WTC11 (cell line): ENCODE measurements around the gene ST6GAL1. TPM values are rescaled to one million over a fixed set of nuclear protein-coding genes. Genes with fewer than 3 reads are reported as not detected.

ENCODE experiments used
- ATAC-seq: fragments of 200-7000 bp; cut with Tn5 transposase; 2 replicates; pipeline ENCODE4 v1.10.0; 2021; ENCODE audit warnings: mild to moderate bottlenecking, moderate library complexity
- CTCF ChIA-PET: fragments of 300-600 bp; sonication (Branson Sonifier 250); formaldehyde crosslinking; loops from one replicate; lab custom pipeline; 2021; ENCODE audit warnings: antibody characterized with exemption; lab: Charles Lee
- POLR2A ChIA-PET: fragments of 350-600 bp; sonication (Branson Sonifier 250); formaldehyde crosslinking; loops from one replicate; lab custom pipeline; 2021; ENCODE audit warnings: antibody characterized with exemption; lab: Charles Lee
- DNase-seq: peaks from one replicate; pipeline ENCODE4 v3.0.0; 2021; ENCODE audit warnings: low spot score
- H3K27ac Mint-ChIP-seq: 2 replicates; pipeline ENCODE4 v1.8.0; 2021; ENCODE audit warnings: mixed read lengths
- H3K27me3 Mint-ChIP-seq: 2 replicates; pipeline ENCODE4 v1.8.0; 2021; ENCODE audit warnings: low read depth, mild to moderate bottlenecking, moderate library complexity, mixed read lengths
- H3K36me3 Mint-ChIP-seq: 2 replicates; pipeline ENCODE4 v1.8.0; 2021; ENCODE audit warnings: mixed read lengths
- H3K4me1 Mint-ChIP-seq: 2 replicates; pipeline ENCODE4 v1.8.0; 2022; ENCODE audit warnings: mixed read lengths
- H3K4me3 Mint-ChIP-seq: 2 replicates; pipeline ENCODE4 v1.8.0; 2021; ENCODE audit warnings: mild to moderate bottlenecking, moderate library complexity, mixed read lengths
- H3K9me3 Mint-ChIP-seq: 2 replicates; pipeline ENCODE4 v1.8.0; 2021; ENCODE audit warnings: mixed read lengths
- CBFB ChIP-seq: sonication (generic); formaldehyde crosslinking; IDR thresholded peaks from 2 replicates; pipeline ENCODE4 v1.8.1; 2022; ENCODE audit warnings: mild to moderate bottlenecking, low read depth, missing genetic modification reagents
- ETV6 ChIP-seq: sonication (generic); formaldehyde crosslinking; IDR thresholded peaks from 2 replicates; pipeline ENCODE4 v1.8.1; 2022; ENCODE audit warnings: mild to moderate bottlenecking, missing genetic modification reagents
- GTF2I ChIP-seq: fragments of 250-450 bp; sonication (Bioruptor Pico); conservative IDR thresholded peaks from 2 replicates; pipeline ENCODE4 v1.4.0; 2021; ENCODE audit warnings: mild to moderate bottlenecking
- RORB ChIP-seq: fragments of 250-450 bp; sonication (Bioruptor Pico); IDR thresholded peaks from 2 replicates; pipeline ENCODE4 v1.9.0; 2021; ENCODE audit warnings: mild to moderate bottlenecking
- TEAD1 ChIP-seq: sonication (generic); formaldehyde crosslinking; IDR thresholded peaks from 2 replicates; pipeline ENCODE4 v1.8.0; 2022; ENCODE audit warnings: mild to moderate bottlenecking, missing genetic modification reagents
- TEAD4 ChIP-seq: sonication (generic); formaldehyde crosslinking; IDR thresholded peaks from 2 replicates; pipeline ENCODE4 v1.8.0; 2022; ENCODE audit warnings: mild to moderate bottlenecking, missing genetic modification reagents
- ZBTB21 ChIP-seq: sonication (generic); formaldehyde crosslinking; IDR thresholded peaks from 2 replicates; pipeline ENCODE4 v1.8.1; 2023; ENCODE audit warnings: mild to moderate bottlenecking, missing genetic modification reagents, borderline replicate concordance
- ZNF219 ChIP-seq: sonication (generic); formaldehyde crosslinking; IDR thresholded peaks from 2 replicates; pipeline ENCODE4 v1.8.0; 2023; ENCODE audit warnings: missing genetic modification reagents, mild to moderate bottlenecking, borderline replicate concordance
- ZNF232 ChIP-seq: sonication (generic); formaldehyde crosslinking; IDR thresholded peaks from 2 replicates; pipeline ENCODE4 v1.8.0; 2022; ENCODE audit warnings: mild to moderate bottlenecking, missing genetic modification reagents
- ZNF671 ChIP-seq: fragments of 250-450 bp; sonication (Bioruptor Pico); IDR thresholded peaks from 2 replicates; pipeline ENCODE4 v1.8.0; 2021; ENCODE audit warnings: mild to moderate bottlenecking
- total RNA-seq: library from RNA; stranded (reverse); gene quantifications from 3 replicates; pipeline ENCODE4 v1.2.3, GENCODE V29; 2021
- TF ChIP-seq, protein P1 (sequence below): fragments of 250-450 bp; sonication (Bioruptor Pico); IDR thresholded peaks from 2 replicates; pipeline ENCODE4 v1.9.0; 2021; ENCODE audit warnings: moderate library complexity, mild to moderate bottlenecking, inconsistent platforms, borderline replicate concordance
- TF ChIP-seq, protein P2 (sequence below): sonication (generic); formaldehyde crosslinking; IDR thresholded peaks from 2 replicates; pipeline ENCODE4 v1.8.0; 2023; ENCODE audit warnings: mild to moderate bottlenecking, missing genetic modification reagents
- TF ChIP-seq, protein P3 (sequence below): sonication (generic); formaldehyde crosslinking; IDR thresholded peaks from 2 replicates; pipeline ENCODE4 v1.8.1; 2022; ENCODE audit warnings: low read depth, missing genetic modification reagents, borderline replicate concordance
- TF ChIP-seq, protein P4 (sequence below): fragments of 250-450 bp; sonication (Bioruptor Pico); IDR thresholded peaks from 2 replicates; pipeline ENCODE4 v1.9.0; 2021; ENCODE audit warnings: mild to moderate bottlenecking
- TF ChIP-seq, protein P5 (sequence below): sonication (generic); formaldehyde crosslinking; IDR thresholded peaks from 2 replicates; pipeline ENCODE4 v1.8.1; 2022; ENCODE audit warnings: missing genetic modification reagents, borderline replicate concordance
- TF ChIP-seq, protein P6 (sequence below): sonication (generic); formaldehyde crosslinking; IDR thresholded peaks from 2 replicates; pipeline ENCODE4 v1.8.1; 2023; ENCODE audit warnings: mild to moderate bottlenecking, missing genetic modification reagents, moderate library complexity
- TF ChIP-seq, protein P7 (sequence below): sonication (generic); formaldehyde crosslinking; IDR thresholded peaks from 2 replicates; pipeline ENCODE4 v1.8.1; 2022; ENCODE audit warnings: low read depth, mild to moderate bottlenecking, moderate library complexity, missing genetic modification reagents, borderline replicate concordance
- TF ChIP-seq, protein P8 (sequence below): sonication (generic); formaldehyde crosslinking; IDR thresholded peaks from 2 replicates; pipeline ENCODE4 v1.8.1; 2023; ENCODE audit warnings: mild to moderate bottlenecking, missing genetic modification reagents
- TF ChIP-seq, protein P9 (sequence below): sonication (generic); formaldehyde crosslinking; conservative IDR thresholded peaks from 2 replicates; pipeline ENCODE4 v1.8.1; 2023; ENCODE audit warnings: mild to moderate bottlenecking, low read depth, missing genetic modification reagents, moderate library complexity

ST6GAL1 gene
- total RNA-seq, 1 experiment from 2014 or later, result 87.5 TPM

DNA sequence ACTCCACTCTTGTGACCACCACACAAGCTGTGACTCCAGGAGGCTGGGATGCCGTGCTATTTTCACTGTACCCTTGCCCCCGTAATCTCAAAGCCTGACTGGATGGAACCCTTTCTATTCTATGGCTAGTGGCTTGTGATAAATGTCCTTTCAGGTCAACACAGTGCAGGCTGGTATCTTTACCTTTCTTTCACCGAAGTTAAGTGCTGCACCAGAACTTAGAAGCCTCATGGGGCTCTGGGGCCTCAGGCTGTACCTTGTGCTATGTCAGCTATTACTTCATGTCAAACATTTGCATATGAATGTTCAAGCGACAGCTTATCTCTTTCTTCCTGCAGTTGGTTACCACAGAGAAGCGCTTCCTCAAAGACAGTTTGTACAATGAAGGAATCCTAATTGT lies 142.2 kb downstream of the ST6GAL1 start:
- ATAC-seq (peak; percentile 28), DNase-seq (no peak)
- Mint-ChIP-seq H3K27me3 (no peaks in the 10 kb centered on the region), H3K4me3 (no peak overlapping the region), H3K36me3 (peaks cover 70% of the 10 kb centered on the region), H3K27ac (peak overlapping the region; percentile 42; the same call in 1 of the 2 replicates), H3K9me3 (peaks cover 7% of the 10 kb centered on the region), H3K4me1 (peaks cover 14% of the 10 kb centered on the region)
- TF ChIP-seq, protein P1, sequence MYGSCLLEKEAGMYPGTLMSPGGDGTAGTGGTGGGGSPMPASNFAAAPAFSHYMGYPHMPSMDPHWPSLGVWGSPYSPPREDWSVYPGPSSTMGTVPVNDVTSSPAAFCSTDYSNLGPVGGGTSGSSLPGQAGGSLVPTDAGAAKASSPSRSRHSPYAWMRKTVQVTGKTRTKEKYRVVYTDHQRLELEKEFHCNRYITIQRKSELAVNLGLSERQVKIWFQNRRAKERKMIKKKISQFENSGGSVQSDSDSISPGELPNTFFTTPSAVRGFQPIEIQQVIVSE (CRISPR knock-in tag), result no peak
- TF ChIP-seq, protein P2, sequence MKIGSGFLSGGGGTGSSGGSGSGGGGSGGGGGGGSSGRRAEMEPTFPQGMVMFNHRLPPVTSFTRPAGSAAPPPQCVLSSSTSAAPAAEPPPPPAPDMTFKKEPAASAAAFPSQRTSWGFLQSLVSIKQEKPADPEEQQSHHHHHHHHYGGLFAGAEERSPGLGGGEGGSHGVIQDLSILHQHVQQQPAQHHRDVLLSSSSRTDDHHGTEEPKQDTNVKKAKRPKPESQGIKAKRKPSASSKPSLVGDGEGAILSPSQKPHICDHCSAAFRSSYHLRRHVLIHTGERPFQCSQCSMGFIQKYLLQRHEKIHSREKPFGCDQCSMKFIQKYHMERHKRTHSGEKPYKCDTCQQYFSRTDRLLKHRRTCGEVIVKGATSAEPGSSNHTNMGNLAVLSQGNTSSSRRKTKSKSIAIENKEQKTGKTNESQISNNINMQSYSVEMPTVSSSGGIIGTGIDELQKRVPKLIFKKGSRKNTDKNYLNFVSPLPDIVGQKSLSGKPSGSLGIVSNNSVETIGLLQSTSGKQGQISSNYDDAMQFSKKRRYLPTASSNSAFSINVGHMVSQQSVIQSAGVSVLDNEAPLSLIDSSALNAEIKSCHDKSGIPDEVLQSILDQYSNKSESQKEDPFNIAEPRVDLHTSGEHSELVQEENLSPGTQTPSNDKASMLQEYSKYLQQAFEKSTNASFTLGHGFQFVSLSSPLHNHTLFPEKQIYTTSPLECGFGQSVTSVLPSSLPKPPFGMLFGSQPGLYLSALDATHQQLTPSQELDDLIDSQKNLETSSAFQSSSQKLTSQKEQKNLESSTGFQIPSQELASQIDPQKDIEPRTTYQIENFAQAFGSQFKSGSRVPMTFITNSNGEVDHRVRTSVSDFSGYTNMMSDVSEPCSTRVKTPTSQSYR, result no peak
- TF ChIP-seq ZBTB21 (no peak), TEAD1 (CRISPR knock-in tag) (no peak), ZNF671 (CRISPR knock-in tag) (no peak), ZNF232 (CRISPR knock-in tag) (no peak), ZNF219 (no peak), TEAD4 (CRISPR knock-in tag) (no peak), ETV6 (CRISPR knock-in tag) (no peak), CBFB (CRISPR knock-in tag) (no peak), GTF2I (no peak), RORB (no peak)
- TF ChIP-seq, protein P3, sequence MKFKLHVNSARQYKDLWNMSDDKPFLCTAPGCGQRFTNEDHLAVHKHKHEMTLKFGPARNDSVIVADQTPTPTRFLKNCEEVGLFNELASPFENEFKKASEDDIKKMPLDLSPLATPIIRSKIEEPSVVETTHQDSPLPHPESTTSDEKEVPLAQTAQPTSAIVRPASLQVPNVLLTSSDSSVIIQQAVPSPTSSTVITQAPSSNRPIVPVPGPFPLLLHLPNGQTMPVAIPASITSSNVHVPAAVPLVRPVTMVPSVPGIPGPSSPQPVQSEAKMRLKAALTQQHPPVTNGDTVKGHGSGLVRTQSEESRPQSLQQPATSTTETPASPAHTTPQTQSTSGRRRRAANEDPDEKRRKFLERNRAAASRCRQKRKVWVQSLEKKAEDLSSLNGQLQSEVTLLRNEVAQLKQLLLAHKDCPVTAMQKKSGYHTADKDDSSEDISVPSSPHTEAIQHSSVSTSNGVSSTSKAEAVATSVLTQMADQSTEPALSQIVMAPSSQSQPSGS (CRISPR knock-in tag), result no peak
- TF ChIP-seq, protein P4, sequence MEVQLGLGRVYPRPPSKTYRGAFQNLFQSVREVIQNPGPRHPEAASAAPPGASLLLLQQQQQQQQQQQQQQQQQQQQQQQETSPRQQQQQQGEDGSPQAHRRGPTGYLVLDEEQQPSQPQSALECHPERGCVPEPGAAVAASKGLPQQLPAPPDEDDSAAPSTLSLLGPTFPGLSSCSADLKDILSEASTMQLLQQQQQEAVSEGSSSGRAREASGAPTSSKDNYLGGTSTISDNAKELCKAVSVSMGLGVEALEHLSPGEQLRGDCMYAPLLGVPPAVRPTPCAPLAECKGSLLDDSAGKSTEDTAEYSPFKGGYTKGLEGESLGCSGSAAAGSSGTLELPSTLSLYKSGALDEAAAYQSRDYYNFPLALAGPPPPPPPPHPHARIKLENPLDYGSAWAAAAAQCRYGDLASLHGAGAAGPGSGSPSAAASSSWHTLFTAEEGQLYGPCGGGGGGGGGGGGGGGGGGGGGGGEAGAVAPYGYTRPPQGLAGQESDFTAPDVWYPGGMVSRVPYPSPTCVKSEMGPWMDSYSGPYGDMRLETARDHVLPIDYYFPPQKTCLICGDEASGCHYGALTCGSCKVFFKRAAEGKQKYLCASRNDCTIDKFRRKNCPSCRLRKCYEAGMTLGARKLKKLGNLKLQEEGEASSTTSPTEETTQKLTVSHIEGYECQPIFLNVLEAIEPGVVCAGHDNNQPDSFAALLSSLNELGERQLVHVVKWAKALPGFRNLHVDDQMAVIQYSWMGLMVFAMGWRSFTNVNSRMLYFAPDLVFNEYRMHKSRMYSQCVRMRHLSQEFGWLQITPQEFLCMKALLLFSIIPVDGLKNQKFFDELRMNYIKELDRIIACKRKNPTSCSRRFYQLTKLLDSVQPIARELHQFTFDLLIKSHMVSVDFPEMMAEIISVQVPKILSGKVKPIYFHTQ (CRISPR knock-in tag), result no peak
- TF ChIP-seq, protein P5, sequence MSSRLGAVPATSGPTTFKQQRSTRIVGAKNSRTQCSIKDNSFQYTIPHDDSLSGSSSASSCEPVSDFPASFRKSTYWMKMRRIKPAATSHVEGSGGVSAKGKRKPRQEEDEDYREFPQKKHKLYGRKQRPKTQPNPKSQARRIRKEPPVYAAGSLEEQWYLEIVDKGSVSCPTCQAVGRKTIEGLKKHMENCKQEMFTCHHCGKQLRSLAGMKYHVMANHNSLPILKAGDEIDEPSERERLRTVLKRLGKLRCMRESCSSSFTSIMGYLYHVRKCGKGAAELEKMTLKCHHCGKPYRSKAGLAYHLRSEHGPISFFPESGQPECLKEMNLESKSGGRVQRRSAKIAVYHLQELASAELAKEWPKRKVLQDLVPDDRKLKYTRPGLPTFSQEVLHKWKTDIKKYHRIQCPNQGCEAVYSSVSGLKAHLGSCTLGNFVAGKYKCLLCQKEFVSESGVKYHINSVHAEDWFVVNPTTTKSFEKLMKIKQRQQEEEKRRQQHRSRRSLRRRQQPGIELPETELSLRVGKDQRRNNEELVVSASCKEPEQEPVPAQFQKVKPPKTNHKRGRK (CRISPR knock-in tag), result no peak
- TF ChIP-seq, protein P6, sequence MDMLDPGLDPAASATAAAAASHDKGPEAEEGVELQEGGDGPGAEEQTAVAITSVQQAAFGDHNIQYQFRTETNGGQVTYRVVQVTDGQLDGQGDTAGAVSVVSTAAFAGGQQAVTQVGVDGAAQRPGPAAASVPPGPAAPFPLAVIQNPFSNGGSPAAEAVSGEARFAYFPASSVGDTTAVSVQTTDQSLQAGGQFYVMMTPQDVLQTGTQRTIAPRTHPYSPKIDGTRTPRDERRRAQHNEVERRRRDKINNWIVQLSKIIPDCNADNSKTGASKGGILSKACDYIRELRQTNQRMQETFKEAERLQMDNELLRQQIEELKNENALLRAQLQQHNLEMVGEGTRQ (CRISPR knock-in tag), result no peak
- TF ChIP-seq, protein P7, sequence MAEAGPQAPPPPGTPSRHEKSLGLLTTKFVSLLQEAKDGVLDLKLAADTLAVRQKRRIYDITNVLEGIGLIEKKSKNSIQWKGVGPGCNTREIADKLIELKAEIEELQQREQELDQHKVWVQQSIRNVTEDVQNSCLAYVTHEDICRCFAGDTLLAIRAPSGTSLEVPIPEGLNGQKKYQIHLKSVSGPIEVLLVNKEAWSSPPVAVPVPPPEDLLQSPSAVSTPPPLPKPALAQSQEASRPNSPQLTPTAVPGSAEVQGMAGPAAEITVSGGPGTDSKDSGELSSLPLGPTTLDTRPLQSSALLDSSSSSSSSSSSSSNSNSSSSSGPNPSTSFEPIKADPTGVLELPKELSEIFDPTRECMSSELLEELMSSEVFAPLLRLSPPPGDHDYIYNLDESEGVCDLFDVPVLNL (CRISPR knock-in tag), result no peak
- TF ChIP-seq, protein P8, sequence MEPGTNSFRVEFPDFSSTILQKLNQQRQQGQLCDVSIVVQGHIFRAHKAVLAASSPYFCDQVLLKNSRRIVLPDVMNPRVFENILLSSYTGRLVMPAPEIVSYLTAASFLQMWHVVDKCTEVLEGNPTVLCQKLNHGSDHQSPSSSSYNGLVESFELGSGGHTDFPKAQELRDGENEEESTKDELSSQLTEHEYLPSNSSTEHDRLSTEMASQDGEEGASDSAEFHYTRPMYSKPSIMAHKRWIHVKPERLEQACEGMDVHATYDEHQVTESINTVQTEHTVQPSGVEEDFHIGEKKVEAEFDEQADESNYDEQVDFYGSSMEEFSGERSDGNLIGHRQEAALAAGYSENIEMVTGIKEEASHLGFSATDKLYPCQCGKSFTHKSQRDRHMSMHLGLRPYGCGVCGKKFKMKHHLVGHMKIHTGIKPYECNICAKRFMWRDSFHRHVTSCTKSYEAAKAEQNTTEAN (CRISPR knock-in tag), result no peak
- TF ChIP-seq, protein P9, sequence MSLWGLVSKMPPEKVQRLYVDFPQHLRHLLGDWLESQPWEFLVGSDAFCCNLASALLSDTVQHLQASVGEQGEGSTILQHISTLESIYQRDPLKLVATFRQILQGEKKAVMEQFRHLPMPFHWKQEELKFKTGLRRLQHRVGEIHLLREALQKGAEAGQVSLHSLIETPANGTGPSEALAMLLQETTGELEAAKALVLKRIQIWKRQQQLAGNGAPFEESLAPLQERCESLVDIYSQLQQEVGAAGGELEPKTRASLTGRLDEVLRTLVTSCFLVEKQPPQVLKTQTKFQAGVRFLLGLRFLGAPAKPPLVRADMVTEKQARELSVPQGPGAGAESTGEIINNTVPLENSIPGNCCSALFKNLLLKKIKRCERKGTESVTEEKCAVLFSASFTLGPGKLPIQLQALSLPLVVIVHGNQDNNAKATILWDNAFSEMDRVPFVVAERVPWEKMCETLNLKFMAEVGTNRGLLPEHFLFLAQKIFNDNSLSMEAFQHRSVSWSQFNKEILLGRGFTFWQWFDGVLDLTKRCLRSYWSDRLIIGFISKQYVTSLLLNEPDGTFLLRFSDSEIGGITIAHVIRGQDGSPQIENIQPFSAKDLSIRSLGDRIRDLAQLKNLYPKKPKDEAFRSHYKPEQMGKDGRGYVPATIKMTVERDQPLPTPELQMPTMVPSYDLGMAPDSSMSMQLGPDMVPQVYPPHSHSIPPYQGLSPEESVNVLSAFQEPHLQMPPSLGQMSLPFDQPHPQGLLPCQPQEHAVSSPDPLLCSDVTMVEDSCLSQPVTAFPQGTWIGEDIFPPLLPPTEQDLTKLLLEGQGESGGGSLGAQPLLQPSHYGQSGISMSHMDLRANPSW (CRISPR knock-in tag), result no peak
- ChIA-PET CTCF (interaction anchor here (0.5 to 0.8 kb wide), 2 partner anchors 41 to 76 kb away, joined by 3 read pairs; no protein-coding TSS in a partner anchor), POLR2A (no interaction called here)
